MG63 (cell line): Measurements from ENCODE around the gene PLPPR5. TPM values are rescaled to one million over a fixed set of nuclear protein-coding genes. Genes with fewer than 3 reads are reported as not detected.

Experiments used
- DNase-seq: peaks from one replicate; pipeline ENCODE4 v3.0.0-alpha.2; 2020
- H3K27me3 ChIP-seq: fragments of 250-450 bp; sonication (Bioruptor Pico); 2 replicates; pipeline ENCODE4 v1.5.1; 2020; ENCODE audit warnings: mild to moderate bottlenecking, moderate library complexity
- H3K36me3 ChIP-seq: fragments of 250-450 bp; sonication (Bioruptor Pico); 2 replicates; pipeline ENCODE4 v1.5.1; 2020; ENCODE audit warnings: mild to moderate bottlenecking, moderate library complexity
- H3K4me3 ChIP-seq: fragments of 250-450 bp; sonication (Bioruptor Pico); 2 replicates; pipeline ENCODE4 v1.5.1; 2020; ENCODE audit warnings: mild to moderate bottlenecking, moderate library complexity
- H3K9me3 ChIP-seq: fragments of 250-450 bp; sonication (Bioruptor Pico); 2 replicates; pipeline ENCODE4 v1.5.1; 2020; ENCODE audit warnings: mild to moderate bottlenecking, moderate library complexity
- total RNA-seq: library from RNA; depleted of rRNA; stranded (reverse); fragments of >200 nt; shearing (Covaris generic); gene quantifications from 2 replicates; pipeline ENCODE4 v1.2.3, GENCODE V29; 2014; ENCODE audit warnings: low replicate concordance

Gene PLPPR5
- total RNA-seq, 1 experiment from 2014 or later = 0.16 TPM

DNA sequence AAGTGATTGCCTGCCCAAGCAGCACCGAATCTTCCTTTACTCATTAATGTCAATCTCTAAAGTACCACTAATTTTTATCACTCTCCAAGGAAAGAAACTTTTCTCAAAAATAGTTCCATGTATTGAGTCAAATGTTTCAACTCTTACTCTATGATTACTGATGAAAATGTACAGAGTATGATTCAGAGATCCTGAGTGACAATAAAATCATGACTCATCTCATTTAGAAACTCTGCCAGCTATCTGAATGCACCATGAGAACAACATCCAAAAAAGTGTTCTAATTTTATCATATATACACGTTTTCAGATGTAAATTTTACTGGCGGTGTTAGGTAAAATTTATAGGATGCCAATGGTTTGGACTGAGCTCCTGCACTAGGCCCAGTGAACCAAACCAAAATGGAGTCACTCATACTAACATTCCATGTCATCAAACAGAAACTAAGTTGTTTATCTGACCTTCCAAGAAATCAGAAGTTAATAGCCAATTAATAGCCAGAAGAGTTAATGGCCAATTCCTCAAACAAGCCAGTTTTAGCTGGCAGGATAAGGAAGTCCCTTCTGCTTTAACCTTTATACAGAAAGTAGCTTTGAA, 22.6 kb downstream of the PLPPR5 start:
- no peak for DNase-seq
- Histone ChIP-seq H3K4me3 (no peak overlapping the region), H3K36me3 (no peaks in the 10 kb centered on the region), H3K27me3 (no peaks in the 10 kb centered on the region), H3K9me3 (peaks cover under 1% of the 10 kb centered on the region; the same call in 1 of the 2 replicates)

DNA sequence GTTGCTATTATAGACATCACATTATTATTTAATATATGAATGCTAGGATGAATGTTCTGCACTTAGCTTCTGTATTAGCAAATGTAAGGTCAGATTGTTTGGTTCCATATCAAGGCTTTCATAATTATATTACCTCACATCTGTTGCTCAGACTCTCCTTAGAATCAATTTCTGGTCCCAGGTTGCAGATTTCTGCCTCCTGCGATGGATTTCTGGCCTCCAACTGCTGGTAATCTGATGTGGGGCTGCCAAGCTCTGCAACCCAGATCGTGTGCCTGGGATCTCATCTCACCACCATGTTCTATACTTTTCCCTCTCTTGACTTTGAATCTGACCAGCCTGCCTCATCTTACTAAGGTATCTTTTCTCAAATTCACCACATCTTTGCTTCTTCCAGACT, 25.2 kb downstream of the PLPPR5 start:
- Histone ChIP-seq H3K4me3 (no peak overlapping the region), H3K27me3 (no peaks in the 10 kb centered on the region)
- no peak for DNase-seq

GRCh38 chr1:98975810-98976209, 28.9 kb downstream of the PLPPR5 start:
- Histone ChIP-seq H3K36me3 (no peaks in the 10 kb centered on the region), H3K27me3 (no peaks in the 10 kb centered on the region), H3K9me3 (no peaks in the 10 kb centered on the region), H3K4me3 (no peak overlapping the region)
- DNase-seq = no peak

More for the DNA sequence above, 25.2 kb downstream of the PLPPR5 start:
- Histone ChIP-seq H3K36me3 (no peaks in the 10 kb centered on the region), H3K9me3 (no peaks in the 10 kb centered on the region)

- Histone ChIP-seq H3K36me3 (no peaks in the 10 kb centered on the region), H3K27me3 (no peaks in the 10 kb centered on the region), H3K9me3 (no peaks in the 10 kb centered on the region), H3K4me3 (no peak overlapping the region)
- DNase-seq = no peak
Measured at GRCh38 chr1:98975113-98975512, 29.5 kb downstream of the PLPPR5 start.

- H3K4me3 ChIP-seq = no peak overlapping the region
- no peaks in the 10 kb centered on the region for H3K36me3 ChIP-seq
- DNase-seq = no peak
- no peaks in the 10 kb centered on the region for H3K27me3 ChIP-seq
- H3K9me3 ChIP-seq = no peaks in the 10 kb centered on the region
Measured at GRCh38 chr1:98969798-98970490, 34.7 kb downstream of the PLPPR5 start.

GRCh38 chr1:98967122-98967521, 37.5 kb downstream of the PLPPR5 start:
- no peak for DNase-seq
- Histone ChIP-seq H3K36me3 (no peaks in the 10 kb centered on the region), H3K4me3 (no peak overlapping the region), H3K27me3 (no peaks in the 10 kb centered on the region), H3K9me3 (no peaks in the 10 kb centered on the region)

GRCh38 chr1:98965394-98965793, 39.3 kb downstream of the PLPPR5 start:
- H3K36me3 ChIP-seq = no peaks in the 10 kb centered on the region
- no peak for DNase-seq
- H3K9me3 ChIP-seq = no peaks in the 10 kb centered on the region

GRCh38 chr1:98964198-98964597, 40.5 kb downstream of the PLPPR5 start:
- H3K27me3 ChIP-seq = no peaks in the 10 kb centered on the region

More at GRCh38 chr1:98965394-98965793, 39.3 kb downstream of the PLPPR5 start:
- Histone ChIP-seq H3K4me3 (no peak overlapping the region), H3K27me3 (no peaks in the 10 kb centered on the region)

DNA sequence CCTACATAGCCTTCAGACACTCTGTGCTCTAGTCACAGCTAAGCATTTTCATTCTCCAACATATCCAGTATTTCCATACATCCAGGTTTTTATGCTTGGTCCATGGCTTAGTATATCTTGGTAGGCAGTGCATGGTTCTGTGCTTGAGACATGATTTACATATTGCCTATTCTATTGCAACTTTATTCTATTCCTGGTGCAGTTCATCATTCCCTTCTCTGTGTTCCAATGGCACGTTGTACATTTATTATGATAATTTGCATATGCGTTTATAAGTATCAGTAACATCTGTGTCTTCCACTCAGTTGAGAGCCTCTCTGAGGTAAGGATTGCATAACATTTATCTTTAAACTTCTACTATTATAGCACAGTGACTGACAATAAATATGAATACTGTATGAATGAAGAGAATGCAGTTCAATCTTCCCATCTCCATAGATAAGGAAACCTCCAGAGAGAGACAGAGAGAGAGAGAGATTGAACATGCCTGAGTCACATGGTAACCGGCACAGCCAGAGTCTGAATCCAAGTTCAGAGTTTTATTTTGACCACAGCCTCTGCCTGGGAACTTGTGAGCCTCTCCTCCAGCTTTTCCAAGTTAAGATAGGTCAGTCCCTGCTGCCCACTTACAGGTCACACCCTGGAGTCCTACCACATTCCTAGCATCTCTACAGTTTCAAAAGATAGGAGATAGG, 41.5 kb downstream of the PLPPR5 start:
- no peak overlapping the region for H3K4me3 ChIP-seq
- H3K27me3 ChIP-seq = no peaks in the 10 kb centered on the region
- no peaks in the 10 kb centered on the region for H3K9me3 ChIP-seq
- DNase-seq = no peak
- no peaks in the 10 kb centered on the region for H3K36me3 ChIP-seq

More at GRCh38 chr1:98964198-98964597, 40.5 kb downstream of the PLPPR5 start:
- no peak for DNase-seq
- Histone ChIP-seq H3K4me3 (no peak overlapping the region), H3K36me3 (no peaks in the 10 kb centered on the region), H3K9me3 (no peaks in the 10 kb centered on the region)

- no peak for DNase-seq
- no peaks in the 10 kb centered on the region for H3K36me3 ChIP-seq
- H3K9me3 ChIP-seq = no peaks in the 10 kb centered on the region
- H3K27me3 ChIP-seq = no peaks in the 10 kb centered on the region
- H3K4me3 ChIP-seq = no peak overlapping the region
Measured at GRCh38 chr1:98962156-98962555, 42.5 kb downstream of the PLPPR5 start.

DNA sequence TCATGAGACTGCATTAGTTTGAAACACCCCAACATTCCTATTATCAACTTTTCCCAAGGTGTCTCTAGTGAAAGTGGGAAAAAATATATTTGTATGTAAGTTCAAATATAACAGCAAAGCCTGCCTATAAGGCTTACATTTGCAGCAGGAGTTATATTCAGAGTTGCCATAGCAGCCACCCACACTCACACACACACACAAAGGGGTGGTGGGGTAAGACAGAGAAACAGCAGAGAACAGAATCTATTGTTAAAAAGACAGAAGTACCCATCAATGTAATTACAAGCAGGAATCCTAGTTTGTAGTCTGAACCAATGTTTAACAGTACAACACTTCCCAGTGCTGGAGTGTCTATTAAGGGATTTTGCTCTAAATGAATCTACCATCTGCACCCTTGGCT, 55.0 kb downstream of the PLPPR5 start:
- H3K9me3 ChIP-seq = no peaks in the 10 kb centered on the region
- H3K27me3 ChIP-seq = no peaks in the 10 kb centered on the region
- DNase-seq = no peak

DNA sequence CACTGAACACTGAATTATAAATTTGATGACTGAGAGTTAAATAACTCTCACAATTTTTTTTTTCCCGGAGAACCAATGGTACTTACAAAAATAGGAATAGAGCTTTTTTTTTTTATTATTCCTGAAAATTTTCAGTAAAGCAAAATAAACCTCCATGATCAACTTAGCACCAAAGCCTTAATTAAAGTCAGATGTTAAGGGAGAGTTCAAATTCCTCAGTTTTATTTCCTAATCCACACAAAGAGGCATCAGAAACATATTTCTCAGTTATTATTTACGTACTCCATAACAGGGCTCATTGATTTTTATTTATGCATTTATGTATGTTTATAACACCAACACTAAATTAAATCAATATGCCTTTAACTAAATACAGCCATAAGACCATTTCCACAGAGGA, 55.5 kb downstream of the PLPPR5 start:
- no peak overlapping the region for H3K4me3 ChIP-seq
- no peaks in the 10 kb centered on the region for H3K36me3 ChIP-seq
- no peaks in the 10 kb centered on the region for H3K9me3 ChIP-seq
- H3K27me3 ChIP-seq = no peaks in the 10 kb centered on the region
- DNase-seq = no peak

More for the DNA sequence above, 55.0 kb downstream of the PLPPR5 start:
- no peaks in the 10 kb centered on the region for H3K36me3 ChIP-seq
- H3K4me3 ChIP-seq = no peak overlapping the region

- no peaks in the 10 kb centered on the region for H3K9me3 ChIP-seq
- H3K4me3 ChIP-seq = no peak overlapping the region
- H3K36me3 ChIP-seq = no peaks in the 10 kb centered on the region
- H3K27me3 ChIP-seq = no peaks in the 10 kb centered on the region
- DNase-seq = no peak
Measured at GRCh38 chr1:98947071-98947470, 57.6 kb downstream of the PLPPR5 start.

DNA sequence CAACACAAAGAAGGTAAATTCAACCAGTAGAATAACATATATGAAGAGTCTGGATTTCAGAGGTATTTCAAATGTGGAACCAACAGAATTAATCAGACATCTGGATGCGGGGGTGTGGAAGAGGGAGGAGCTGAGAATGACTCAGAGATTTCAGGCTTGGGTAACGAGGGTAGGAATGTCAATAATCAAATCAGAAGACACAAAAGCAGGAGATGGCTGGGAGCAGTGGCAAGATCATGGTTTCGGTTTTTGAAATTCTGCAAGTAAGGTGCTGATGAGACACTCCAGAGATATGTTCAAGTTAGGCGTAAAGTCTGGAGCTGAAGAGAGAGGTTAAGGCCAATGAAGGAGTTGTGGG, 64.0 kb downstream of the PLPPR5 start:
- H3K4me3 ChIP-seq = no peak overlapping the region
- DNase-seq = peak; percentile 5
- no peaks in the 10 kb centered on the region for H3K27me3 ChIP-seq
- no peaks in the 10 kb centered on the region for H3K9me3 ChIP-seq
- H3K36me3 ChIP-seq = no peaks in the 10 kb centered on the region

DNA sequence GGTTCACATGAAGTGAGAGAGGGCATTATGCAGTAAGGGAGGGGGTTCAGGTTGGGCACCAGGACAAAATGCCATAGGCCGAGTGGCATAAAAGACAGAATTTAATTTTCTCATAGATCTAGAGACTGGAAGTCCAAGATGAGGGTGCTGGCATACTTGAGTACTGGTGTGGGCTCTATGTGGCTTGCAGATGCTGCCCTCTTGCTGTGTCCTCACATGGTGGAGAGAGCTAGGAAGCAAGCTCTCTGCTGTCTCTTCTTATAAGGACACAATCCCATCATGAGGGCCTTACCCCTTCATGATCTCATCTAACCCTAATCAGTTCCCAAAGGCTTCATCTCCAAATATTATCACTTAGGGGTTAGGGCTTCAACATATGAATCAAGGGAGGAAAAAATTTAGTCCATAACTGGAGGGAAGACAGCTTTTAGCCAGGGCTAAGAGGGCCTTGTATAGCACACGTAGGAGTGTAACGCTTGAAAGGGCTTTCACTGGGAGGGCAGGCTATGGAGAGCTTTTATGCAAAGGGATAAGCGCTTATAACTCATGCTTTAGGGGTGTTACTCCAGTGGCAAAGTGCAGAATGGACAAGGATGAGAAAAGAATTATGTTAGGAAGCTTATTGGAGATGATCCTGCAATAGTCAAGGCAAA, 64.5 kb downstream of the PLPPR5 start:
- H3K4me3 ChIP-seq = no peak overlapping the region
- no peaks in the 10 kb centered on the region for H3K9me3 ChIP-seq
- H3K27me3 ChIP-seq = no peaks in the 10 kb centered on the region
- DNase-seq = no peak
- no peaks in the 10 kb centered on the region for H3K36me3 ChIP-seq

DNA sequence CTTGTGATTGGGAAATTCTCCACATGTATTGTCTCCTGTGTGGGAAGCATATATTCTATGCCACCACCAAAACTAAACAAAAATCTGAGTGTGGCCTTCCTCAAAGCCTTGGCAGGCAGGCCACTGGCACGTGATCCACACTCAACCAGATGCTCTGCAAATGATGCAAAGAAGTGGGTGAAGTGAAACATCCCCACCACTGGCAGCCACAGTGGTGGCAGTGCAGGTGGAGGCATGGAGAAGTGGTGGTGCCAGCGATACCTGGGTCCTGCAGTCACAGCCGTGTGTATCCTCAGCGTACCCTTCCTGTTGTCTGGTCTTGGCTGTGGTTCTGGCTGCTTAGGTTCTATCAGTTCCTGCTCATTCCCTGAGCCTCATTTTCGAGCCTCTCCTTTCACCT, 65.2 kb downstream of the PLPPR5 start:
- no peaks in the 10 kb centered on the region for H3K27me3 ChIP-seq
- H3K36me3 ChIP-seq = no peaks in the 10 kb centered on the region
- no peak overlapping the region for H3K4me3 ChIP-seq
- H3K9me3 ChIP-seq = no peaks in the 10 kb centered on the region
- DNase-seq = no peak

DNA sequence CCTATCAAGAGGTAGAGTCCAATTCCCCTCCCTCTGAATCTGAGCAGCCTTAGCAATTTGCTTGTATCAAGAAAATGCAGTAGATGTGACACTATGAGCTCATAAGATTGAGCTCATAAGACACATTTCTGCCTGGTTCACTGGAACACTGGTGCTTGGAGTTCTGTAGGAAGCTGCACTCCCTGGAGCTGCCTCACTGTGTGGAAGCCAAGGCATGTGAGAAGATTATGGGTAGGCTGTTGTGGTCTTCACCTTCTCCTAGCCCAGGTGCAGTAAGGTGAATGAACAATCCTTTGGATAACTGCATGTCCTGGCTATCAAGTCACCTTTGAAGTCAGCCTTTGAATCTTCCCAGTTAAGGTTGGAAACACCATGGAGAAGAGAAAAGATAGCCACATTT, 67.3 kb downstream of the PLPPR5 start:
- H3K27me3 ChIP-seq = no peaks in the 10 kb centered on the region
- H3K36me3 ChIP-seq = no peaks in the 10 kb centered on the region
- H3K4me3 ChIP-seq = no peak overlapping the region
- H3K9me3 ChIP-seq = no peaks in the 10 kb centered on the region
- DNase-seq = no peak
